ENCODE measurements around the gene TMEM40.
A peak's percentile ranks its signal among the peaks of the same experiment; 100 is the strongest.
"Not testable (repeated sequence)": the region's sequence is repeated elsewhere in the genome, so short reads cannot be mapped to it uniquely, and the experiment has no call there.

TMEM40 gene

GRCh38 chr3:12729051-12729651 lies 29.9 kb downstream of the TMEM40 start:
- FAIRE-seq, result no peak
- no peak for DNase-seq (ENCODE audit: insufficient read length, low spot score)
- TF ChIP-seq SPI1 (IDR thresholded peaks at IDR 0.05; ENCODE audit: low read depth, low read length) (no peak), POU2F2 (IDR thresholded peaks at IDR 0.05; ENCODE audit: low read depth, low read length) (no peak), PAX5 (IDR thresholded peaks at IDR 0.05; ENCODE audit: insufficient read depth, low read length, severe bottlenecking) (no peak), POLR2A (IDR thresholded peaks at IDR 0.05; ENCODE audit: low read depth, low read length) (no peak), POLR2AphosphoS5 (IDR thresholded peaks at IDR 0.05; ENCODE audit: low read depth, low read length) (no peak), TAF1 (IDR thresholded peaks at IDR 0.05; ENCODE audit: low read depth, low read length) (no peak)

DNA sequence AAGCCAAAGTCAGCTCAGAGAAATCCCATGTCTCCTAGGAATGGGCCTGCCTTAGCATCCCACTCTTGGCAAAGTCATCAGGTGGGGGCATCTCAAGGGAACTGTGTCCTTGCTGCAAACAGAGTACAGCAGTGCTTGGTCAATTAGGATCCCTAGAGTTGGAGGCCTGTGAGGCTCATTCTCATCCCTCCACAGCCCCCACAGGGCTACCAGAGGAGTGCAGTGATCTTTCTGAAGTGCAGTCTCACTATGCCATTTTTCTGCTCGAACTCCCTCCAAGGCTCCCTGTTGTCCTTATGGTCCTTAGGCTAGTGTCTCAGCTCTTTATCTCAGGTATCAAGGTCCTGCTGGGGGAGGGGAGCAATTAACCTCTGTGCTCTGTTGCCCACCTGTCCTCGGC lies 31.1 kb downstream of the TMEM40 start:
- DNase-seq (ENCODE audit: insufficient read length, low spot score) (no peak), FAIRE-seq (no peak)
- TF ChIP-seq POU2F2 (IDR thresholded peaks at IDR 0.05; ENCODE audit: low read depth, low read length) (no peak), TAF1 (IDR thresholded peaks at IDR 0.05; ENCODE audit: low read depth, low read length) (no peak), SPI1 (IDR thresholded peaks at IDR 0.05; ENCODE audit: low read depth, low read length) (no peak), POLR2AphosphoS5 (IDR thresholded peaks at IDR 0.05; ENCODE audit: low read depth, low read length) (no peak), POLR2A (IDR thresholded peaks at IDR 0.05; ENCODE audit: low read depth, low read length) (no peak), PAX5 (IDR thresholded peaks at IDR 0.05; ENCODE audit: insufficient read depth, low read length, severe bottlenecking) (no peak)

- FAIRE-seq (no peak), DNase-seq (ENCODE audit: insufficient read length, low spot score) (no peak)
- TF ChIP-seq TAF1 (IDR thresholded peaks at IDR 0.05; ENCODE audit: low read depth, low read length) (no peak), PAX5 (IDR thresholded peaks at IDR 0.05; ENCODE audit: insufficient read depth, low read length, severe bottlenecking) (no peak), SPI1 (IDR thresholded peaks at IDR 0.05; ENCODE audit: low read depth, low read length) (no peak), POU2F2 (IDR thresholded peaks at IDR 0.05; ENCODE audit: low read depth, low read length) (no peak), POLR2A (IDR thresholded peaks at IDR 0.05; ENCODE audit: low read depth, low read length) (no peak)
Observed at GRCh38 chr3:12727481-12727880, 31.6 kb downstream of the TMEM40 start.

DNA sequence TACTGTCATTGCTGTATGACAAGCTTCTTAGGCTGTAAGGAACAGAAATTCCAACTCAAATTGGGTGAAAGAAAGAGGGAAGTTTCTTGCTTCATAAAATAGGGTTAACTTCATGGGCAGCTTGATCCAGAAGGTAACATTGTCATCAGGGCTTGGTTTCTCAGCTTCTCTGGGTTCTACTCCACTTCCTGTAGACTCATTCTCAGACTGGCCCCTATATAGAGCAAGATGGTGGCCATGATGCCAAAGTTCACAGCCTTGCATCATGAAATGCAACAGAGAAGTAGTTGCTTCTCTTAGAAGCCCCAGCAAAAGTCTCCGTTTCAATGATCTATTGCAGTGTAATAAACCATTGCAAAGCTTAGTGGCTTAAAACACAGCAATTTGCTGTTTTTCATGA lies 33.6 kb downstream of the TMEM40 start:
- DNase-seq (ENCODE audit: insufficient read length, low spot score), result no peak
- TF ChIP-seq SPI1 (IDR thresholded peaks at IDR 0.05; ENCODE audit: low read depth, low read length), result no peak
- no peak for TF ChIP-seq POLR2AphosphoS5 (IDR thresholded peaks at IDR 0.05; ENCODE audit: low read depth, low read length)
- no peak for TF ChIP-seq TAF1 (IDR thresholded peaks at IDR 0.05; ENCODE audit: low read depth, low read length)
- TF ChIP-seq POU2F2 (IDR thresholded peaks at IDR 0.05; ENCODE audit: low read depth, low read length), result no peak
- no peak for TF ChIP-seq PAX5 (IDR thresholded peaks at IDR 0.05; ENCODE audit: insufficient read depth, low read length, severe bottlenecking)
- TF ChIP-seq POLR2A (IDR thresholded peaks at IDR 0.05; ENCODE audit: low read depth, low read length), result no peak
- no peak for FAIRE-seq

DNA sequence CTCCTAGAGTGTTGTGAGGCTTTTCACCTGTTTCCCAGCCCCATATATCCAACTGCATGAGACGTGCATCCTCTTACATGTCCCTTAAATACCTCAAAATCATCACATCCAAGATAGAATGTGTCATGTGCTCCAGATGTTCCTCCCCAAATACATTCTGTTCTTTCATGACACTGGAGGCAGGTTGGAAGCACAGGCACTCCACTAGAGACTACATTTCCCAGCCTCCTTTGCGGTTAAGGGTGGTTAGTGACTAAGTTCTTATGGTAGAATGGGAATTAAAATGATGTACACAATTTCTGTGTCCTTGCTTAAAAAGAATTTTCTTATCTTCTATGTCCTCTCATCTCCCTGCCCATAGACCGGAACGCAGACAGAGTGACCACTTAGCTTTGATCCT lies 34.3 kb downstream of the TMEM40 start:
- TF ChIP-seq PAX5 (IDR thresholded peaks at IDR 0.05; ENCODE audit: insufficient read depth, low read length, severe bottlenecking), result no peak
- no peak for TF ChIP-seq TAF1 (IDR thresholded peaks at IDR 0.05; ENCODE audit: low read depth, low read length)
- TF ChIP-seq POLR2A (IDR thresholded peaks at IDR 0.05; ENCODE audit: low read depth, low read length), result no peak
- TF ChIP-seq SPI1 (IDR thresholded peaks at IDR 0.05; ENCODE audit: low read depth, low read length), result no peak
- TF ChIP-seq POLR2AphosphoS5 (IDR thresholded peaks at IDR 0.05; ENCODE audit: low read depth, low read length), result no peak
- no peak for TF ChIP-seq POU2F2 (IDR thresholded peaks at IDR 0.05; ENCODE audit: low read depth, low read length)
- FAIRE-seq, result no peak
- no peak for DNase-seq (ENCODE audit: insufficient read length, low spot score)

GRCh38 chr3:12723362-12723761 lies 35.7 kb downstream of the TMEM40 start:
- not testable (repeated sequence) for FAIRE-seq; DNase-seq (ENCODE audit: insufficient read length, low spot score)

DNA sequence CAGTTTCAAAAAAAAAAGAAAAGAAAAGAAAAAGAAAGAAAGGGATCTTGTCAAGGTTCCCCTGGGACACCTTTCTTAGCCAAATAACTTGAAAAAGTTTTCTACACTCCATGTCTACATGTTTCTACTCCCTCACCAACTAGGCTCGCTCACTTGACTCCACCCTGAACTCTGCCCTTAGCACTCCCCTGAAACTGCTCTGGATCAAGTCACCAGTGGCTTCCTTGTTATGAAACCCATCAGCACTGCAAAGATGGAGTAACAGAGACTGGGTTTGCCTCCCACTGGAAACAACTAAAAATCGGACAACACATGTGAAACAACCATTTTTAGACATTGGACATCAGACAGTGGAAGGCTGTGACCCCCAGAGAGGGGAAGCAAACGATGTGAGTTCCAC lies 36.8 kb downstream of the TMEM40 start:
- no peak for TF ChIP-seq SPI1 (IDR thresholded peaks at IDR 0.05; ENCODE audit: low read depth, low read length)
- no peak for TF ChIP-seq TAF1 (IDR thresholded peaks at IDR 0.05; ENCODE audit: low read depth, low read length)
- TF ChIP-seq POU2F2 (IDR thresholded peaks at IDR 0.05; ENCODE audit: low read depth, low read length), result no peak
- no peak for TF ChIP-seq POLR2AphosphoS5 (IDR thresholded peaks at IDR 0.05; ENCODE audit: low read depth, low read length)
- FAIRE-seq, result no peak
- DNase-seq (ENCODE audit: insufficient read length, low spot score), result no peak

DNA sequence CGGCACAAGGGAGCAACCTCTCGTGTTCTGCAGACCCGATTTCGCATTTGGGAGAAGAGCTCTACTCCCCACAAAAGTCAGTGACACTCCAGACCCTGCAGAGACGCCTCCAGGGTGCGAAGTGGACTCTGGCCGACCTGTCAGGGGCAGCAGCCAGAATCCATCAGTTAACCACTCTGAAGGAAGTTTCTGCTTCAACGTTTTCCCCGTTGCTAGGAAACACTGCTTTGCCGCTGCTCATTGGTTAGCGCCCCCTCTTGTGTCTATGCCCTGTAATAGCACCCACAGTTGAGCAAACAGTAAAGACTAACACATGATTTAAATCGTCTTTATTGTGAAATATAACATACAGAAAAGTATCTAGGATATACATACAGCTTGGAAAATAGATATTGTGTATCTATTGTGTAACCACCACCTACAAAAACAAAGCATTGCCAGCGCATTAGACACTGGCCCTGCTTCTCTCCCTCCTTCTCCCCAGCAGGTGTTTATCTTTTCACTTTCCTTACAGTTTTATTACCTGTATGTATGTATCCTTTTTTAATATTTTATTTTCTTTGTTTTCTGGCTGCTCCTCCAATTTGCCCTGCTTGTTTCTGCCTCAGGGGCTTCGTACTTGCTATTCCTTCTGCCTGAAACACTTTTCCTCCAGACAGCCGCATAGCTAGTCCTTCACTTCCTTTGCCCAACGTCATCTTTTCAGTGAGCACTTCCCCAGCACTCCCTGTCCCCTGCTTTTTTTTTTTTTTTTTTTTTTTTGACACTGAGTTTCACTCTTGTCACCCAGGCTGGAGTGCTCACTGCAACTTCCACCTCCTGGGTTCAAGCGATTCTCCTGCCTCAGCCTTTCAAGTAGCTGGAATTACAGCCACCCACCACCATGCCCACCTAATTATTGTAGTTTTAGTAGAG lies 38.8 kb downstream of the TMEM40 start:
- peak; percentile 88 for FAIRE-seq
- TF ChIP-seq POLR2A (IDR thresholded peaks at IDR 0.05; ENCODE audit: low read depth, low read length), result no peak
- no peak for TF ChIP-seq PAX5 (IDR thresholded peaks at IDR 0.05; ENCODE audit: insufficient read depth, low read length, severe bottlenecking)
- DNase-seq (ENCODE audit: insufficient read length, low spot score), result peak; percentile 55

- TF ChIP-seq TAF1 (IDR thresholded peaks at IDR 0.05; ENCODE audit: low read depth, low read length) (no peak), POLR2AphosphoS5 (IDR thresholded peaks at IDR 0.05; ENCODE audit: low read depth, low read length) (no peak), POU2F2 (IDR thresholded peaks at IDR 0.05; ENCODE audit: low read depth, low read length) (no peak), SPI1 (IDR thresholded peaks at IDR 0.05; ENCODE audit: low read depth, low read length) (no peak), PAX5 (IDR thresholded peaks at IDR 0.05; ENCODE audit: insufficient read depth, low read length, severe bottlenecking) (no peak), POLR2A (IDR thresholded peaks at IDR 0.05; ENCODE audit: low read depth, low read length) (no peak)
- no peak for FAIRE-seq
Observed at GRCh38 chr3:12719541-12719940, 39.5 kb downstream of the TMEM40 start.

GRCh38 chr3:12716605-12717151 lies 42.4 kb downstream of the TMEM40 start:
- DNase-seq (ENCODE audit: insufficient read length, low spot score) (no peak), FAIRE-seq (no peak)
- TF ChIP-seq POU2F2 (IDR thresholded peaks at IDR 0.05; ENCODE audit: low read depth, low read length) (no peak), TAF1 (IDR thresholded peaks at IDR 0.05; ENCODE audit: low read depth, low read length) (no peak), POLR2AphosphoS5 (IDR thresholded peaks at IDR 0.05; ENCODE audit: low read depth, low read length) (no peak), POLR2A (IDR thresholded peaks at IDR 0.05; ENCODE audit: low read depth, low read length) (no peak), PAX5 (IDR thresholded peaks at IDR 0.05; ENCODE audit: insufficient read depth, low read length, severe bottlenecking) (no peak), SPI1 (IDR thresholded peaks at IDR 0.05; ENCODE audit: low read depth, low read length) (no peak)

More at GRCh38 chr3:12719541-12719940, 39.5 kb downstream of the TMEM40 start:
- no peak for DNase-seq (ENCODE audit: insufficient read length, low spot score)
